Activated CD8-positive, alpha-beta memory T cell treated with anti-CD3 and anti-CD28 coated beads, Interleukin-2, amount 50 U/mL, for 1 hour (primary cell): ENCODE measurements around the gene TPM1.
"Not testable (repeated sequence)": the region's sequence is repeated elsewhere in the genome, so short reads cannot be mapped to it uniquely, and the experiment has no call there.

Source experiments
- DNase-seq: peaks from one replicate; pipeline ENCODE4 v3.0.0-alpha.2; 2020; ENCODE audit errors: extremely low read depth

The TPM1 gene

DNA sequence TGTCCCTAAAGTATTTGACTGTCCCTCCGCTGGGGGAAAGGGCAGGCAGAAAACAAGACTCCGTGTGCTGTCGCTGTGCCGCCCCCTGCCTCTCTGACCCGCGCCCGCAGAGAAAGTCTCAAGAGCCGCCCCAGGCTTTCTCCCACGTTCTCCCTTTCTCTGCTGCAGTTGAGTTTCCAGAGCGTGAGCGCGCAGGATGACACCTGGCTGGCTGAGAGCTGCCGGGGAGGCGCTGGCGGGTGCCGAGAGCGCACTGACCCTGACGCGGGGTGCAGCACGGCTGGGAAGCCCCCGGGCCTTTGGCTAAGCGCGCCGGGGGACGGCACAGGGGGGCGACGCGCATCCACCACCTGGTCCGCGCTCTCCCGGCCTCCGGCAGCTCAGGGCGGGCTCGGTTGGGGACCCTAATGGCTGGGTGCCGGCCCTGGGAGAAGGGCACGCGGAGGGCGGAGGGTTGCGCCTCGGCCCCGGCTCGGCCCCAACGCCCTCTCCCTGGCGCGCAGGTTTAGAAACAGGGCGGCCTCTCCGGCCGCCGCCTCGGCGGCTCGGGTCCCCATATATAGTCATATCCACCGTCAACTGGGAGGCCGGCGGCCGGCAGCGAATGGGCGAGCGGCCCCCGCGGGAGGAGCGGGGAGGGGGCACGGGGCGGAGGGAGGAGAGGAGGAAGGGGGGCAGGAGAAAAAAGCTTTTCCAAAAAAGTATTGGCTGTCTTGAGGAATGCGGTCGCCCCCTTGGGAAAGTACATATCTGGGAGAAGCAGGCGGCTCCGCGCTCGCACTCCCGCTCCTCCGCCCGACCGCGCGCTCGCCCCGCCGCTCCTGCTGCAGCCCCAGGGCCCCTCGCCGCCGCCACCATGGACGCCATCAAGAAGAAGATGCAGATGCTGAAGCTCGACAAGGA is at the start of gene TPM1:
TPM1 (plus strand) TSS at position 774 of the 903 bp plus-strand sequence; CDS start at position 857, 83 bp downstream.
- no peak for DNase-seq

GRCh38 chr15:62993066-62993465 is 49.5 kb upstream of the TPM1 start:
- no peak for DNase-seq

- DNase-seq: not testable (repeated sequence)
Measured at GRCh38 chr15:62993632-62994031, 48.9 kb upstream of the TPM1 start.

DNA sequence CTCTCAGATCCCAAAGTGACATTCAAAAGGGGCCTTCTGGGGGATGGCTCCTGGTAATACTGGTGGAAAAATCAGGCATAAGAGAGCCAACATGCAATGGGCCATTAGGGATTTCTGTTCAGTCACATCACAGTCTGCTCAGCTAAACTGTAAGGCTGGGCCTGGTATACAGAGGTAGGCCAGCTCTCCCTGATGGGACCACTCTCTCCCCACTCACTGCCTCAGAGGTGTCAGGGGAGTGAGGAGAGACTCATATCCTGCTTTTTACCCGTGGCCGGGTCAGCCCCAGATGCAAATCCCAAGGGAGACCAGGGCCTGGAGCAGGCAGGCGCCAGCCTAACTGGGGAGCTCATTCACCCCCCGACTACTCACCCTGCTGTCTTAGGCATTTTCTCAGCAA is 48.1 kb upstream of the TPM1 start:
- no peak for DNase-seq

GRCh38 chr15:62994975-62995681 is 47.4 kb upstream of the TPM1 start:
- DNase-seq: no peak

DNA sequence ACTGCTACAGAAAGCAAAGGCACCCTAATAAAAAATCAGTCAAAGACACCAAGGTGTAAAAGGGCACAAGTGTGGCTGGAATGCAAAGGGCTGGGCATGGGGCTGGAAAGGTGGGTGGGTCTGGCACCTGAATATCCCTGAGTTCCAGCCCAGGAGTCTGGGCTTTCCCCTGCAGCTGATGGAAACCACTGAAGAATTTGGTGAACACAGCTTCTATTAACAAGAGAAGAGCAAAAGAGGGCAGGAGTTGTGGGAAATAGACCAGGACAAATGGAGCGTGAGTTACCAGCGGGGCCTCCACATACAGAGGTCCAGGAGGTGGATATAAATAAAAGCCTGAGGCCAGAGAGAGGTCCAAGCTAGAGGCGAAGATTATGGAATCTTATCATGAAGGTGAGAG is 45.1 kb upstream of the TPM1 start:
- DNase-seq: no peak

DNA sequence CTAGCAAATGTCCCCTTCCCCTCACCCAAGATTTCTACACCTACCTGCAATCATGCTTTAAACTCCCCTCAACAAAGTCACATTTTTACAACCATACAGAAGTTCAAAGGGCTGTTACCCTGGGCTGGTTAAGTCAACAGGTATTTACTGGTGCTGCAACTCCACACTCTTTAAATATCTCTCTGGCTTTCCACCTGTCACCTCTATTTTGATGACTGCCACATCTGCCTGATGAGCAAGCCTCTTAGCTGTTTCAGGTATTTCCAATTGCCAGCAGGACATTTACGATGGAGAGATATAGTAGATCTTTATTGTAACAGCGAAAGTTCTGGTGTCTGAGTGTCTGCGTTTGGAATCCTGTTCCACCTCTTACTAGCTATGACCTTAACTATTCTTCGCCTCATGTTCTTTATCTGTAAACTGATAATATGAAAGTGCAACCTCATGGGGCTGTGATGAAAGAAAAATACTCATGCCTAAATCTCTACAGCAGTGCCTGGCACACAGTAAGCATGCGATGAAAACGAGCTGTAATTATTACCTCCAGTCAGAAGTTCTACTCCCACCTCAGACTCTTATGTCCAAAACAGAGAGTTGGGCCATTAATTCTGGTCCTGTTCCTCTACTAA is 44.2 kb upstream of the TPM1 start:
- no peak for DNase-seq

GRCh38 chr15:62999178-62999577 is 43.4 kb upstream of the TPM1 start:
- DNase-seq: no peak

DNA sequence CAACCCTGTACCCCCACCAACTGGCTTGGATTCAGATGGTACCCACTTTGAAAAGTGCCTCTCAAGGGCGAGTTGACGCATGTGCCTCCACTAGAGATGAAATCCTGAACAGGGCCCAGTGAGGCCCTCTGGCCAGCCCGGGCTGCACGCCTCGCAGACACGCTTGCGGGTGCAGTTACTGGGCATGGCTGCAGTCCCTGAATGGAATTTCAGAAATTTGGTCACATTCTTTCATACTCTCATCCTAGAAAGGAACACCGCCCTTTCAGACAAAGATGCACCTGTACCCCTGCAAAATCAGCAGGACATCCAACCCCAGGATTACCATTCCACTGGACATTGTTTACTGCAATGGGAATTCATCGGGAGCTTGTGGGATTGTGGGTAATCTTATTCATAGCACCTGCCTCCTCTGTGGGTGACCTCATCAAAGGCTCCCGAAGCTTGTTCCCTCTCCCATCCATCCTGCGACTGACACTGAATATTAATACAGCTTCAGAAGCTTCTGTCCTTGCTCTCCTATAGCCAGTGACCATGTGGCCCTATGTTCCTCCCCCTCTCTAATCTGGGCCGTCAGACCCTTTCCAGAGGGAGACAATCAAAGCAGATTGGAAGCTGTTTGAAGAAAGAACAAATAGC is 42.5 kb upstream of the TPM1 start:
- DNase-seq: no peak

GRCh38 chr15:63000706-63001105 is 41.8 kb upstream of the TPM1 start:
- DNase-seq: no peak

DNA sequence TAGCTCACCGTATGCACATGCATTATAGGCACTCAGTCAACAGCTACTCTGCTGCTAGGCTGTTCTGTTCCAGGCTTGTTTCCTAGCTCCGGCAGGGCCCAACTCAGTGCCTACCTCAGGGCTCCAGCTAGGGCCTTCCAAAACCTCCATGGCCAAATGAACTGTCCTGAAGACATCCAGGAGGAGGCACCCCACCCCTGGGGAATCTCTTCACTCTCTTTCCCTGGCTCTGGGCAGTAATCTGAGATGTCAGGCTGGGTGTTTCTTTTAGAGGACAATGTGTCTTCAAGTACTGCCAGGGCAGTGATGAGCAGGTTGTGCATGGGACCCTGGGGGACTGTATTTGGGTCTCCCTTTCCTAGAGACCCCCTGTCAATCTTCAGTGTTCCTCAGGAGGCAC is 38.3 kb upstream of the TPM1 start:
- DNase-seq: no peak

DNA sequence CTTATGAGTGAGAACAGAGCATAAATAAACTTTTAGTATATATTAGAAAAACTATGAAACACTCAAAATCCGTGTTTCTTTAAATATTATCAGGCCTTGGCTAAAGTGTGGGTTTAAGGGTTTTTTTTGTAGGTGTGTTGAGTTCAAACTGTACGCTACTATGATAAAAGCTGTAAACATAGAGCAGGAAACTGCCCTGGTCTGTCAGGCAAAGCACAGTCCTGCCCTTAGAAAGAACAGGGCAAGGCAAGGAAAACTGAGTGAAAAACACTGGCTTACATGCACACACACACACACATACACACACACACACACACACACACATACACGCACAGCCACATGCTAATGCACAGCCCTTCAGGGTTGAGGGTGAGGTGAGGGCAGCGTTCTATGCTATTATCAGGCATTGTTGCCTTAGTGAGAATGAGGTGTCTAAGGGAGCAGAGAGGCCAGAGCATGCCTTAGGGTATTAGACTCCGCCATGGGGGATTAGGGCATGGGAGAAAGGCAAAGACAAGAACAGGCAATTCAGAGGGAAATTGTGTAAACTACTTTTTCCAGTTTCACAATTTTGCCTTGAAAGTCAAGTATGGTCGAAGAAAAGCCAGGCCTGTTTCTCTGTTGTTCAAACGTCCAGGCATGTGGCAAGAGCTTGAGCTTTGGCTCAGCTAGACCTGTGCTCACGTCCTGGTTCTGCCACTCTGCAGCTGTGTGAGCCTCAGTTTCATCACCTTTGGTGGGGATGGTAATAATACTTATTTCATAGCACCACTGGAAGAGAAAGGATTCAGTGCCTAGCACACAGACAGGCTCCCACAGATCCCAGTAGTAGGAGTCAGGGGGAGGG is 36.3 kb upstream of the TPM1 start:
- DNase-seq: no peak

GRCh38 chr15:63008333-63009049 is 34.1 kb upstream of the TPM1 start:
- DNase-seq: no peak

- DNase-seq: no peak
Measured at GRCh38 chr15:63010386-63010785, 32.2 kb upstream of the TPM1 start.

- no peak for DNase-seq
Measured at GRCh38 chr15:63010920-63011693, 31.4 kb upstream of the TPM1 start.

GRCh38 chr15:63012444-63012843 is 30.1 kb upstream of the TPM1 start:
- no peak for DNase-seq

- DNase-seq: no peak
Measured at GRCh38 chr15:63013052-63013808, 29.3 kb upstream of the TPM1 start.

- no peak for DNase-seq
Measured at GRCh38 chr15:63014578-63014977, 28.0 kb upstream of the TPM1 start.

DNA sequence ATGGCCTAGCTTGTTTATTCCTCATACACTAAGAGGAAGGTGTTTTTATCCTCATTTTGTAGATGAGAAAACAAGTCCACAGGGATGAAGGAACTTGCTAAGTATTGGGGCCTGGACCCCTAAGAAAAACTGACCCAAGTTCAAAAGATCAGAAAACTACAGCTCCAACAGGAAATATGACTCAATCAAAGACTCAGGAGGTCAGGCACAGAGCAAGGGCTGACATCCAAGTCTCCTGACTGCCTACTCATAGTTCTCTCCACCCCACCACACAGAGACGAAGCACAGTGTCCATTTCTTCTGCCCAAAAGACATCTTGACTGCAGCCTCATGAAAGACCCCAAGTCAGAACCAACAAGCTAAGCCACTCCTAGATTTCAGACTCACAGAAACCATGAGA is 26.9 kb upstream of the TPM1 start:
- DNase-seq: no peak
